IPS DF 6.9 (cell line): ENCODE measurements around the gene PLP2.

ENCODE experiments used
- DNase-seq: peaks from one replicate; pipeline ENCODE4 v3.0.0-alpha.2; 2013; ENCODE audit warnings: low read depth, low spot score
- H3K27ac ChIP-seq: one replicate; pipeline ENCODE4 v1.5.1; 2013; ENCODE audit warnings: low read length, control low read depth
- H3K27me3 ChIP-seq: 2 replicates; pipeline ENCODE4 v1.6.1; 2013; ENCODE audit warnings: mild to moderate bottlenecking, low read length; ENCODE audit not compliant: control insufficient read depth, insufficient read depth
- H3K36me3 ChIP-seq: 2 replicates; pipeline ENCODE4 v1.6.1; 2013; ENCODE audit warnings: low read length; ENCODE audit not compliant: control insufficient read depth, insufficient read depth
- H3K4me1 ChIP-seq: 2 replicates; pipeline ENCODE4 v1.6.1; 2013; ENCODE audit warnings: low read length; ENCODE audit not compliant: control insufficient read depth, insufficient read depth
- H3K4me3 ChIP-seq: 2 replicates; pipeline ENCODE4 v1.5.1; 2013; ENCODE audit warnings: mild to moderate bottlenecking, low read length
- H3K9me3 ChIP-seq: 2 replicates; pipeline ENCODE4 v1.6.1; 2013; ENCODE audit warnings: low read length, inconsistent platforms; ENCODE audit not compliant: control insufficient read depth, insufficient read depth
- WGBS: extraction: QIAGEN DNeasy Blood & Tissue Kit; methylation state at CpG from one replicate; pipeline ENCODE4 v1.1.7; 2013; ENCODE audit warnings: mixed read lengths, missing lambda C conversion rate; ENCODE audit not compliant: insufficient read length, insufficient coverage; 5-methylcytosine and 5-hydroxymethylcytosine counted together

PLP2 gene

DNA sequence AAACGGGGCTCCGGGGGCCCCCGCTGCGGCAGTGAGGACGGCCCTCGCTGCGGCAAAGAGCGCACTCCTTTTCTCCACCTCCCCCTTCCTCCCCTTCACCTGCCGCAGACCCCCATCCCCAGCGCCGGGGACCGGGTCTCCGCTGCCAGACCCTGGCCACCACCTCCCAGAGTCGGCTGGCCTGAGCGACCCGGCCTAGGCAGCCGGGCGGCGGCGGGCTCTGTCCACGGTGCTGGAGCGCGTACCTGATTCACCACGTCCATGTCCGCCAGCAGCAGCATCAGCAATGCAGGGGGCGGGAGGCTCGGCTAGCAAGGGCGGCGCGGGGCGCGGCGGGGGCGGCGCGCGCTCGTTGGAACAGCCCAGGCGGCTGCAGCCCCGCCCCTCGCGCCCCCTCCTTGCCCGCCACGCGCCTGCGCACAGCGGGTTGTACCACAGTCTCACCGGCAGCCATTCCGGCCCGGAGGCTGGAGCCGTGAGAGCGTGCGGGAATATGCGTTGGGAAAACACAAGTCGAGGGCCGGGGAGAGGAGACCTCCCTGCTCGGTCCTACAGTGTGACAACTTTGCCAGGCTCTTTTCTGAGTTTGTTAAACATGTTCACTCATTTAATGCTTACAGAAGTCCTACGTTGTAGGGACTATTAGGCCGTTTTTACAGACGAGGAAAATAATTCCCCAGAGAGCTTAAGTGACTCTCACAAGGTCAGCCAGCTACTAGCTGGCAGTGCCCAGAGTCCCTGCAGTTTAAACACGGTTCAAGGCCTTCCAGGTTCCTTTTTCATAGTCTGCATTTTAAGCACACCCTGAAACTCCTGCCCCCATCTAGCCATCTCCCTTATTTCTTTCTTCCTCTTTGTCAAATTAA lies 28.4 kb downstream of the PLP2 start, which contains the start of gene SYP:
TSS of gene SYP (minus strand) at position 288 of the 866 bp plus-strand sequence. CDS start at position 281, 7 bp downstream.
- DNase-seq, result no peak
- Histone ChIP-seq H3K36me3 (no peaks in the 10 kb centered on the region), H3K27me3 (no peaks in the 10 kb centered on the region), H3K4me1 (peaks cover 2% of the 10 kb centered on the region; the same call in 1 of the 2 replicates), H3K27ac (no peak within 1 kb of the TSS), H3K9me3 (no peaks in the 10 kb centered on the region), H3K4me3 (peak within 1 kb of the TSS; percentile 49; the same call in 1 of the 2 replicates)
- WGBS, result no CpG with 5 or more reads among the region's 61 CpGs

DNA sequence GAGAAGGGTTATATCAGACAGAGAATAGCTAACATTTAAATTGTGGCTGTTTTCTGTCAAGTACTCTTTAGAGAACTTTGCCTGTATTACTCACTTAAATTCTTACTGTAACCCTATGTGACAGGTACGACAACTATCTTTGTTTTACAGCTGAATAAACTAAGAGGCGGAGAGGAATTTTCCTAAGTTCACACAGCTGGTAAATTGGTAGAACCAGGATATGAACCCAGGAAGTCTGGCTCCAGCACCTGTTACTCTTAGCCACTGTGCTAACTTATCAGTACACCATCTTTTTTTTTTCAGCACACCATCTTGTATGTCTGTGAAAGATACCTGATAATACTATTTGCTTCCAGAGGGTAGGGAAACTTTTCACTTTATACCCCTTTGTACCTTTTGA lies 30.3 kb downstream of the PLP2 start:
- H3K27ac ChIP-seq, result no peak overlapping the region
- no peak overlapping the region for H3K4me3 ChIP-seq
- WGBS, result no CpG with 5 or more reads among the region's 2 CpGs
- DNase-seq, result no peak
- no peaks in the 10 kb centered on the region for H3K9me3 ChIP-seq
- H3K36me3 ChIP-seq, result no peaks in the 10 kb centered on the region
- peaks cover 2% of the 10 kb centered on the region; the same call in 1 of the 2 replicates for H3K4me1 ChIP-seq
- no peaks in the 10 kb centered on the region for H3K27me3 ChIP-seq

DNA sequence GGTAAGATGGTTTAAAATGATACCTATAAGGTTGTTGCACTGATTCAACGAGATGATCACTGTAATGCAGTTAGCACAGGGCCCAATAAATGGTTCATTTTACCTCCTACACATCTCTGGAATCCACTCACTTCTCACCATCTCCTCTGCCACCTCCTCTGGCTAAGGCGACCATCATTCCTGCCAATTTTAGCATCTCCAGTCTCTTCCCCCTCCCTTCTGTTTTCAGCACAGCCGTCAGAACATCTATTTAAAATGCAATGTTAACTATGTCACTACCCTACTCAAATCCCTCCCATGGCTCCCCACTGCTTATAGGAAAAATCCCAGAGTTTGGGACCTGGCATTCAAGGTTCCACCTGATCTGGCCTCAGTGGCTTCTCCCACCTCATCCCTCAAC lies 31.8 kb downstream of the PLP2 start:
- Histone ChIP-seq H3K9me3 (no peaks in the 10 kb centered on the region), H3K27me3 (no peaks in the 10 kb centered on the region), H3K36me3 (no peaks in the 10 kb centered on the region), H3K4me3 (no peak overlapping the region), H3K4me1 (peaks cover 2% of the 10 kb centered on the region; the same call in 1 of the 2 replicates), H3K27ac (no peak overlapping the region)
- no peak for DNase-seq
- WGBS, result no CpG with 5 or more reads among the region's 3 CpGs

DNA sequence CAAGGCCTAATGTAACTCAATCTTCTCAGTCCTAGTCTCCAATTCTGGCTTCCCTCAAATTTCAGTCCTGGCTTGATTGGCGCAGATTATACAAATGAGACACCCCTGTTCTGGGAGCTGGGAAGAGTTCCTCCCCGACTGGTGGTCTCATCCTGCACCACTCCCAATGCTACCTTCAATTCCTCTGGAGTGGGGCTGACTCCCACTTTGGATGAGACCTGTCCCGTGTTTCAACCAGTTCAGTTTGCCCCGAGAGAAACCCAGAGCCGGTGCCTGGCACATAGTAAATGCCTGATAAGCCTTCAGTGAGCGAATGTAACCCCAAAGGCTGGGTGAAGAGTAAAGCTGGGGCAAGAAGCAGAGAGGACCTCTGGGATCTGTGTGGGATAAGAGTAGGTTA lies 32.3 kb downstream of the PLP2 start:
- no peak overlapping the region for H3K27ac ChIP-seq
- DNase-seq, result no peak
- H3K27me3 ChIP-seq, result no peaks in the 10 kb centered on the region
- H3K9me3 ChIP-seq, result no peaks in the 10 kb centered on the region
- H3K4me1 ChIP-seq, result no peaks in the 10 kb centered on the region; the same call in 1 of the 2 replicates
- no CpG with 5 or more reads among the region's 6 CpGs for WGBS
- no peak overlapping the region for H3K4me3 ChIP-seq
- H3K36me3 ChIP-seq, result no peaks in the 10 kb centered on the region

DNA sequence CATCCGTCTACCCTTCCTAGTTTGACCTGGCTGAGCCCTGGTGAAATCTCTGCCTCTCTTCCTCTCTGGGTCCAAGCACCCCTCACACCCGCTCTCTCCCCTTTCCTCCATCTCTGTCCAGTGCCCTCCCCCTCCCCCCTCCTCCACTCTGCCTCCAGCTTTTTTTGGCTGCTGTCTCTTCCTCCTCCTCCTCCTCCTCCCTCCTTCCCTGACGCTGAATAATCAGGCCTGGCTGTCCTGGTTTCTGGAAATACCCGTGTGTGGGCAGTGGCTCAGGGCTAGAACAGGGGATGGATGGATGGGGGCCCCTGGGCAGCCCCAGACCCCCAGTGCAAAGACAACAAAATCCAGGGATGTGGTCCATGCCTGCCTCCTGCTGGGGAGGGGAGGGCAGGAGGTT lies 33.0 kb downstream of the PLP2 start:
- Histone ChIP-seq H3K4me1 (no peaks in the 10 kb centered on the region; the same call in 1 of the 2 replicates), H3K27me3 (no peaks in the 10 kb centered on the region), H3K4me3 (no peak overlapping the region), H3K36me3 (no peaks in the 10 kb centered on the region), H3K27ac (no peak overlapping the region), H3K9me3 (no peaks in the 10 kb centered on the region)
- no peak for DNase-seq
- whole genome bisulfite sequencing, result no CpG with 5 or more reads among the region's 4 CpGs

DNA sequence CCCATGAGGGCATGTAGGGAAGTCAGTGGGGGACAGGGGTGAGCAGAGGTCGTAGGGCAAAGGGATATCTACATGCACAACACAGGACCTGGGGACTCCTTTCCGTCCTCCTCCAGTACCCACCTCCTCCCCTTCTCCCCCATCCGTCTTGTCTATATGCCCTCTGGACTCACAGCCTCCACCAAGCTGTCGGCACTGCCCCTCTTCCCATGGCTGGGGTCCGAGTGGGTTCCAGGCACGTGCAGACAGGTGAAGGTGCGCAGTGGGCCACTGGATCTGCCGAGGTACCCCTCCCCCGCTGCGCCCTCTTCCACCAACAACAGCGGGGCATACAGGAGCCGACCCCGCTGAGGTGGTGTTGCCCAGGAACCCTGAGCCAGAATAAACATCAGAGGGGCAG lies 33.7 kb downstream of the PLP2 start:
- Histone ChIP-seq H3K4me3 (no peak overlapping the region), H3K36me3 (no peaks in the 10 kb centered on the region), H3K9me3 (no peaks in the 10 kb centered on the region), H3K27ac (no peak overlapping the region), H3K27me3 (no peaks in the 10 kb centered on the region), H3K4me1 (no peaks in the 10 kb centered on the region; the same call in 1 of the 2 replicates)
- DNase-seq, result no peak
- no CpG with 5 or more reads among the region's 13 CpGs for WGBS

DNA sequence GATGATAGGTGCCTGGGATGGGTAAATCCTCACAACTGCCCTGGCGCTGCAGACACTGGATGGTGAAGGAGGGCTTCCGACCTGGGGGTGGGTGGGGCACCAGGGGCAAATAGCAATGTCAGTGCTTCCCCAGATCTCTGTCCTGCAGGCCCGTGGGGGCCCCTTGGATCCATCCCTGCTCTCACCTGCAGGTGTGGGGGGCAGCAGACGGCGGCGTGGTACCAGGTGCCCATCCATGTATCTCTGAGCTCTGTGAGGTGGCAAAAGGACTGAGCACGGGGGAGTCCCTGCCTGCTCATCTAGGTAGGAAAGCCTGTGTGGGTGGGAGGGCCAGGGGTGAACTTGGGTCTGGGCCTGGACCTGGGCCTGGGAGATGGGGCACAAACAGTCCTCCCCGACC lies 34.8 kb downstream of the PLP2 start:
- DNase-seq, result no peak
- no peaks in the 10 kb centered on the region; the same call in 1 of the 2 replicates for H3K4me1 ChIP-seq
- H3K36me3 ChIP-seq, result no peaks in the 10 kb centered on the region
- H3K27ac ChIP-seq, result no peak overlapping the region
- H3K9me3 ChIP-seq, result no peaks in the 10 kb centered on the region
- WGBS, result no CpG with 5 or more reads among the region's 8 CpGs
- H3K27me3 ChIP-seq, result no peaks in the 10 kb centered on the region
- no peak overlapping the region for H3K4me3 ChIP-seq

DNA sequence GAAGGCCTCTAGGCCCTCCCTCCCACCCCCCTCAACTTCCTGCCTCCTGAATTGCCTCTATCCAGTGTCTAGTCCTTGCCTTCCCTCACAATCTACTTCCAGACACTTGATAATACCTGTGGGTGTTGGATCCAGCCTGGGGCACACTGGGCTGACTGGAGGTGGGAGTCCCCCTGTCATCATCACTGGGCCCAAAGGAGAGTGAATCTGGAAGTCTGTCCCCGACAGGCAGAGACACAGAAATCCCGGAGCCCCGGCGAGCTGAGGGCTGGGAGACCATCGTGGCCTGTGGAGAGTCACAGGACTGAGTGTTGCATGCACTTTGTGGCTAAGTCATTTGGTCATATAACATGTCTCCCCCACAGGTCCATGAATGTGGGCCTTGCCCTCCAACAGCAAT lies 36.7 kb downstream of the PLP2 start:
- Histone ChIP-seq H3K4me1 (no peaks in the 10 kb centered on the region; the same call in 1 of the 2 replicates), H3K27me3 (no peaks in the 10 kb centered on the region), H3K4me3 (no peak overlapping the region), H3K9me3 (no peaks in the 10 kb centered on the region), H3K27ac (no peak overlapping the region), H3K36me3 (no peaks in the 10 kb centered on the region)
- no peak for DNase-seq
- WGBS, result no CpG with 5 or more reads among the region's 5 CpGs

DNA sequence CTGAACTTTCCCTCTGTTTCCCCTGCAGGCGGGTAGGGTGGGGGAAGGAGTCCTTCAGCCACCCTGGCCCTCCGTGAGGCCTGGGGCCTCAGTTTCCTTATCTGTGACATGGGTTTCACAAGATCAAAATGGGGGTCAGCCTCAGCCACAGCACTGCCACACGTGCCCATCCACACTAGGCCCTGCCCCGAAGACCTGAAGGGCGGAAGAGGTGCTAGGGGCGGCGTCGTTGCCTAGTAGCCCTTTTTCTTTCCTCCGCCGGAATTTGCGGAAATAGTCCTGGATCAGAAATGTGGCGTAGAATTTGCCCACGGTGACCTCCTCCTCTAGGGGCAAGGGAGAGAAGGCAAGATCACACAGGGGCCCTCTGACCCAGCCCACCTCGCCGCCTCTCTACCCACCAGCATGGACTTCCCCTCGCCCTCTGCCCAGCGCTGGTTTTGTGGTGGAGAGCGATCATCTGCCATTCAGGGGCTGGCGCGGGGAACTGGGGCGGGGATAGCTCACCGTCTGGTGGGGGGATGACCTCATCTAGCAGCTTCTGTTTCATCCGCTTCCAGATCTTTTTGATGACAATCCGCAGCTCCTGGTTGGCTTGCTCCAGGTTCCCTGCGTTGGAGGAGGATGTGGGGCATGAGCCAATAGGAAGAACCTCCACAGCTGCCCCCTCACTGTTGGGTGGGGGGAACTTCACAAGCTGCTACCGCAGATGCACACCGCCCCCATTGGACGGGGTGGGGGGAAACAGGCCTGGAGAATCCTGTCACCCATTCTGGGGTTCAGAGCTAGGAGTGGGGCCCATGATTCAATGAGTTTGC lies 37.9 kb downstream of the PLP2 start:
- Histone ChIP-seq H3K9me3 (no peaks in the 10 kb centered on the region), H3K4me1 (no peaks in the 10 kb centered on the region; the same call in 1 of the 2 replicates), H3K36me3 (no peaks in the 10 kb centered on the region), H3K27me3 (no peaks in the 10 kb centered on the region), H3K27ac (no peak overlapping the region), H3K4me3 (no peak overlapping the region)
- WGBS, result no CpG with 5 or more reads among the region's 28 CpGs
- DNase-seq, result no peak

DNA sequence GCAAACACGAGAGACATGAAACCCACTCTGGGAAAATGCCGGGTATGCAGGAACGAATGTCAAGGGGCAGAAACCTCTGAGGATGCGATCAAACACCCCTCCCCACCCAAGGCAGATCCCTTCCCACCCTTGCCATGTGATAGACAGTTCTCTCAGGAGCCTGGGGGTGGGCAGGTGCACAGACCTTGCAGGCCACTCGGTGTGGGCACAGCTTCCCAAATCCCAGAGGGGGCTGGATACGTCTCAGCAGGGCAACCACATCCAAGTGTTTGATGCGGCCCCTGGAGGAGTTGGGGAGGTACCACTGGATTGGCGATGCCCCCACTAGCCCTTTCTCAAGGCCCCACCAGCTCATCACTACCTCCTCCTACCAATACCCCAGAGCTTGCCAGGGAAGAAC lies 38.7 kb downstream of the PLP2 start:
- Histone ChIP-seq H3K9me3 (no peaks in the 10 kb centered on the region), H3K4me3 (no peak overlapping the region), H3K4me1 (no peaks in the 10 kb centered on the region; the same call in 1 of the 2 replicates), H3K36me3 (no peaks in the 10 kb centered on the region), H3K27ac (no peak overlapping the region), H3K27me3 (no peaks in the 10 kb centered on the region)
- no peak for DNase-seq
- no CpG with 5 or more reads among the region's 8 CpGs for WGBS
